Urinary bladder (tissue), 4 donors: ENCODE measurements around the gene BRI3. TPM values are rescaled to one million over a fixed set of nuclear protein-coding genes. Genes with fewer than 3 reads are reported as not detected.

Experiments
- DNase-seq: peaks from one replicate; pipeline ENCODE4 v3.0.0-alpha.2; 2015; ENCODE audit errors: extremely low spot score
- H3K27ac ChIP-seq: one replicate; pipeline ENCODE4 v1.5.1; 2013; ENCODE audit warnings: low read depth, mild to moderate bottlenecking, moderate library complexity
- H3K36me3 ChIP-seq: one replicate; pipeline ENCODE4 v1.6.1; 2013; ENCODE audit warnings: mild to moderate bottlenecking, moderate library complexity; ENCODE audit not compliant: insufficient read depth
- H3K4me1 ChIP-seq: one replicate; pipeline ENCODE4 v1.6.1; 2013; ENCODE audit warnings: mild to moderate bottlenecking, moderate library complexity; ENCODE audit not compliant: insufficient read depth
- H3K4me3 ChIP-seq: one replicate; pipeline ENCODE4 v1.5.1; 2013; ENCODE audit warnings: low read depth, low read length
- WGBS: extraction: QIAGEN DNeasy Blood & Tissue Kit; methylation state at CpG from one replicate; pipeline ENCODE4 v1.1.7; 2013; 5-methylcytosine and 5-hydroxymethylcytosine counted together
- polyA plus RNA-seq: library from polyadenylated mRNA; stranded (reverse); fragments of 200-250 nt; gene quantifications from one replicate; pipeline ENCODE4 v1.2.3, GENCODE V29; 2013
- total RNA-seq: library from RNA; depleted of rRNA; stranded (reverse); fragments of >200 nt; gene quantifications from one replicate; pipeline ENCODE4 v1.2.3, GENCODE V29; 2014
- donor health status: healthy with polysubstance abuse.
- donor health status: healthy.

The BRI3 gene
- total and polyA plus RNA-seq, 2 donors = 20.8 to 188 TPM

- Histone ChIP-seq H3K4me1 (no peaks in the 10 kb centered on the region), H3K4me3 (no peak overlapping the region), H3K27ac (no peak overlapping the region), H3K36me3 (peaks cover 2% of the 10 kb centered on the region)
- WGBS = 65% methylated on average over 21 of the region's 21 CpGs
- DNase-seq = no peak
Measured at GRCh38 chr7:98286701-98287485, 5.4 kb downstream of the BRI3 start.

- Histone ChIP-seq H3K4me3 (no peak overlapping the region), H3K27ac (no peak overlapping the region), H3K36me3 (peaks cover 2% of the 10 kb centered on the region), H3K4me1 (no peaks in the 10 kb centered on the region)
- no peak for DNase-seq
- WGBS = 81% methylated on average over 14 of the region's 14 CpGs
Measured at GRCh38 chr7:98287486-98287959, 6.0 kb downstream of the BRI3 start.

- no peak for DNase-seq
- no peaks in the 10 kb centered on the region for H3K4me1 ChIP-seq
- no peak overlapping the region for H3K27ac ChIP-seq
- peaks cover 2% of the 10 kb centered on the region for H3K36me3 ChIP-seq
- 70% methylated on average over 12 of the region's 12 CpGs for WGBS
- H3K4me3 ChIP-seq = no peak overlapping the region
Measured at GRCh38 chr7:98288064-98288823, 6.8 kb downstream of the BRI3 start.

- H3K36me3 ChIP-seq = peaks cover 2% of the 10 kb centered on the region
- no peak for DNase-seq
- 85% methylated on average over 4 of the region's 4 CpGs for WGBS
- no peaks in the 10 kb centered on the region for H3K4me1 ChIP-seq
- no peak overlapping the region for H3K27ac ChIP-seq
- H3K4me3 ChIP-seq = no peak overlapping the region
Measured at GRCh38 chr7:98289333-98289875, 7.9 kb downstream of the BRI3 start.

- Histone ChIP-seq H3K27ac (no peak overlapping the region), H3K4me3 (no peak overlapping the region), H3K4me1 (no peaks in the 10 kb centered on the region), H3K36me3 (peaks cover 2% of the 10 kb centered on the region)
- DNase-seq = no peak
- WGBS = 83% methylated on average over 7 of the region's 7 CpGs
Measured at GRCh38 chr7:98291717-98292116, 10.2 kb downstream of the BRI3 start.

GRCh38 chr7:98293265-98293664 lies 11.8 kb downstream of the BRI3 start:
- no peak overlapping the region for H3K27ac ChIP-seq
- WGBS = 88% methylated on average over 17 of the region's 17 CpGs
- H3K36me3 ChIP-seq = peaks cover 2% of the 10 kb centered on the region
- no peak for DNase-seq
- H3K4me1 ChIP-seq = no peaks in the 10 kb centered on the region
- H3K4me3 ChIP-seq = no peak overlapping the region

GRCh38 chr7:98293746-98294145 lies 12.3 kb downstream of the BRI3 start:
- no peak overlapping the region for H3K27ac ChIP-seq
- 82% methylated on average over 13 of the region's 13 CpGs for WGBS
- no peak for DNase-seq
- H3K4me3 ChIP-seq = no peak overlapping the region
- H3K4me1 ChIP-seq = no peaks in the 10 kb centered on the region
- peaks cover 2% of the 10 kb centered on the region for H3K36me3 ChIP-seq

GRCh38 chr7:98294326-98294725 lies 12.8 kb downstream of the BRI3 start:
- DNase-seq = no peak
- 86% methylated on average over 15 of the region's 15 CpGs for WGBS
- no peaks in the 10 kb centered on the region for H3K4me1 ChIP-seq
- peaks cover 2% of the 10 kb centered on the region for H3K36me3 ChIP-seq
- no peak overlapping the region for H3K27ac ChIP-seq
- no peak overlapping the region for H3K4me3 ChIP-seq

GRCh38 chr7:98294798-98295382 lies 13.4 kb downstream of the BRI3 start:
- DNase-seq = no peak
- Histone ChIP-seq H3K27ac (no peak overlapping the region), H3K4me3 (no peak overlapping the region), H3K36me3 (peaks cover 2% of the 10 kb centered on the region), H3K4me1 (no peaks in the 10 kb centered on the region)
- 36% methylated on average over 14 of the region's 14 CpGs for WGBS

GRCh38 chr7:98295467-98296192 lies 14.1 kb downstream of the BRI3 start:
- WGBS = 58% methylated on average over 19 of the region's 19 CpGs

GRCh38 chr7:98296833-98297232 lies 15.3 kb downstream of the BRI3 start:
- peaks cover under 1% of the 10 kb centered on the region for H3K36me3 ChIP-seq
- DNase-seq = no peak
- no peaks in the 10 kb centered on the region for H3K4me1 ChIP-seq
- H3K4me3 ChIP-seq = no peak overlapping the region
- WGBS = 96% methylated on average over 12 of the region's 12 CpGs
- no peak overlapping the region for H3K27ac ChIP-seq

More at GRCh38 chr7:98295467-98296192, 14.1 kb downstream of the BRI3 start:
- no peaks in the 10 kb centered on the region for H3K4me1 ChIP-seq
- peaks cover 2% of the 10 kb centered on the region for H3K36me3 ChIP-seq
- H3K27ac ChIP-seq = no peak overlapping the region
- DNase-seq = no peak
- no peak overlapping the region for H3K4me3 ChIP-seq

GRCh38 chr7:98297626-98298286 lies 16.3 kb downstream of the BRI3 start:
- no peaks in the 10 kb centered on the region for H3K36me3 ChIP-seq
- WGBS = 47% methylated on average over 21 of the region's 21 CpGs
- no peak overlapping the region for H3K27ac ChIP-seq
- H3K4me1 ChIP-seq = no peaks in the 10 kb centered on the region
- no peak for DNase-seq
- H3K4me3 ChIP-seq = no peak overlapping the region
